MM.1S (cell line): ENCODE measurements around the gene FGD4.

Experiments used
- DNase-seq: peaks from one replicate; pipeline ENCODE4 v3.0.0-alpha.2; 2015
- H2AFZ ChIP-seq: fragments of 300-600 bp; sonication (generic); 2 replicates; pipeline ENCODE4 v1.6.0; 2016; ENCODE audit warnings: antibody characterized with exemption, low read length
- H3F3A ChIP-seq: fragments of 300-600 bp; sonication (generic); 2 replicates; pipeline ENCODE4 v1.6.1; 2016; ENCODE audit warnings: mild to moderate bottlenecking, antibody characterized with exemption, low read length, moderate library complexity, mixed read lengths; ENCODE audit not compliant: insufficient read depth
- H3K27ac ChIP-seq: fragments of 300-600 bp; sonication (generic); 2 replicates; pipeline ENCODE4 v1.5.1; 2016; ENCODE audit warnings: mild to moderate bottlenecking, low read length
- H3K27me3 ChIP-seq: fragments of 300-600 bp; sonication (generic); replicated peaks from 2 replicates; pipeline ENCODE4 v1.6.0; 2016; ENCODE audit warnings: low read length; ENCODE audit not compliant: insufficient read depth
- H3K36me3 ChIP-seq: fragments of 300-600 bp; sonication (generic); replicated peaks from 2 replicates; pipeline ENCODE4 v1.6.1; 2016; ENCODE audit warnings: mild to moderate bottlenecking, low read length, mixed read lengths; ENCODE audit not compliant: insufficient read depth
- H3K4me1 ChIP-seq: fragments of 300-600 bp; sonication (generic); 2 replicates; pipeline ENCODE4 v1.6.1; 2016; ENCODE audit warnings: low read length, mixed read lengths
- H3K4me2 ChIP-seq: fragments of 300-600 bp; sonication (generic); 2 replicates; pipeline ENCODE4 v1.6.0; 2016; ENCODE audit warnings: low read depth, low read length
- H3K4me3 ChIP-seq: fragments of 300-600 bp; sonication (generic); 2 replicates; pipeline ENCODE4 v1.5.1; 2016; ENCODE audit warnings: low read length, mixed read lengths
- H3K79me2 ChIP-seq: fragments of 300-600 bp; sonication (generic); 2 replicates; pipeline ENCODE4 v1.6.1; 2016; ENCODE audit warnings: mixed run types, low read length, mixed read lengths
- H3K9ac ChIP-seq: fragments of 300-600 bp; sonication (generic); 2 replicates; pipeline ENCODE4 v1.6.1; 2016; ENCODE audit warnings: low read length, mixed read lengths
- H3K9me2 ChIP-seq: fragments of 300-600 bp; sonication (generic); replicated peaks from 2 replicates; pipeline ENCODE4 v1.6.1; 2016; ENCODE audit warnings: mild to moderate bottlenecking, low read length, mixed read lengths; ENCODE audit not compliant: insufficient read depth
- H3K9me3 ChIP-seq: fragments of 300-600 bp; sonication (generic); replicated peaks from 2 replicates; pipeline ENCODE4 v1.6.1; 2016; ENCODE audit warnings: mild to moderate bottlenecking, low read length, mixed read lengths; ENCODE audit not compliant: insufficient read depth
- H4K20me1 ChIP-seq: fragments of 300-600 bp; sonication (generic); 2 replicates; pipeline ENCODE4 v1.6.1; 2016; ENCODE audit warnings: mild to moderate bottlenecking, low read length, moderate library complexity, mixed read lengths; ENCODE audit not compliant: insufficient read depth
- EZH2 ChIP-seq: fragments of 300-600 bp; sonication (generic); optimal IDR thresholded peaks from 2 replicates; pipeline ENCODE3; 2017; ENCODE audit warnings: low read depth, mild to moderate bottlenecking, antibody characterized with exemption, low read length, mixed read lengths
- EZH2phosphoT487 ChIP-seq: fragments of 300-600 bp; sonication (generic); IDR thresholded peaks from 2 replicates; pipeline ENCODE4 v1.6.1; 2018; ENCODE audit warnings: antibody characterized with exemption, low read length
- TF ChIP-seq, protein P1 (sequence below): fragments of 300-600 bp; sonication (generic); IDR thresholded peaks from 2 replicates; pipeline ENCODE4 v1.5.1; 2016; ENCODE audit warnings: antibody characterized with exemption, low read length, mixed read lengths

Gene FGD4

DNA sequence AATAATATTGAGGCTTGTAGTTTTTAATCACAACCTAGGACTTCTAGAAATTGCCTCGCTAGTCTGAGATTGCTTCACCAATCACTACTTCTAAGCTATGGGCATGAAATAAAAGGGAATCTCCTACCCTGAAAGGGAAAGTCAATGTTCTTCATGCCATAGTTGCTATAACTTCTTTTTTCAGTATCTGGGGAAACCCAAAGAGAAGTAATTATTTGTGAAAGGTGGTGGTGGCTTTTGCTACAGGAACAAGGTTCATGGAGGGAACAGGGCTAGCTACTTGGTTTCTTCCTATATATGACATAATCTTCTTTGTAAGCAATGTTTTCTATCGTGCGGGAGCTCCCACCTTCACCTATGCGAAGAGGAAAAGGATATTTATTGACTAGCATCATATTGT, 218.2 kb downstream of the FGD4 start:
- Histone ChIP-seq H3K9ac (no peak overlapping the region), H3K27ac (no peak overlapping the region), H3K36me3 (peaks cover 4% of the 10 kb centered on the region; the same call in 1 of the 2 replicates), H3K27me3 (no peaks in the 10 kb centered on the region), H3K4me2 (no peak overlapping the region), H3K4me3 (no peak overlapping the region), H3F3A (no peaks in the 10 kb centered on the region), H3K9me2 (no peaks in the 10 kb centered on the region), H3K4me1 (no peaks in the 10 kb centered on the region), H3K79me2 (no peaks in the 10 kb centered on the region), H3K9me3 (no peaks in the 10 kb centered on the region), H2AFZ (no peak overlapping the region), H4K20me1 (no peaks in the 10 kb centered on the region)
- TF ChIP-seq, protein P1, sequence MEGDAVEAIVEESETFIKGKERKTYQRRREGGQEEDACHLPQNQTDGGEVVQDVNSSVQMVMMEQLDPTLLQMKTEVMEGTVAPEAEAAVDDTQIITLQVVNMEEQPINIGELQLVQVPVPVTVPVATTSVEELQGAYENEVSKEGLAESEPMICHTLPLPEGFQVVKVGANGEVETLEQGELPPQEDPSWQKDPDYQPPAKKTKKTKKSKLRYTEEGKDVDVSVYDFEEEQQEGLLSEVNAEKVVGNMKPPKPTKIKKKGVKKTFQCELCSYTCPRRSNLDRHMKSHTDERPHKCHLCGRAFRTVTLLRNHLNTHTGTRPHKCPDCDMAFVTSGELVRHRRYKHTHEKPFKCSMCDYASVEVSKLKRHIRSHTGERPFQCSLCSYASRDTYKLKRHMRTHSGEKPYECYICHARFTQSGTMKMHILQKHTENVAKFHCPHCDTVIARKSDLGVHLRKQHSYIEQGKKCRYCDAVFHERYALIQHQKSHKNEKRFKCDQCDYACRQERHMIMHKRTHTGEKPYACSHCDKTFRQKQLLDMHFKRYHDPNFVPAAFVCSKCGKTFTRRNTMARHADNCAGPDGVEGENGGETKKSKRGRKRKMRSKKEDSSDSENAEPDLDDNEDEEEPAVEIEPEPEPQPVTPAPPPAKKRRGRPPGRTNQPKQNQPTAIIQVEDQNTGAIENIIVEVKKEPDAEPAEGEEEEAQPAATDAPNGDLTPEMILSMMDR = no peak
- TF ChIP-seq EZH2phosphoT487 = no peak
- no peak for TF ChIP-seq EZH2
- no peak for DNase-seq

DNA sequence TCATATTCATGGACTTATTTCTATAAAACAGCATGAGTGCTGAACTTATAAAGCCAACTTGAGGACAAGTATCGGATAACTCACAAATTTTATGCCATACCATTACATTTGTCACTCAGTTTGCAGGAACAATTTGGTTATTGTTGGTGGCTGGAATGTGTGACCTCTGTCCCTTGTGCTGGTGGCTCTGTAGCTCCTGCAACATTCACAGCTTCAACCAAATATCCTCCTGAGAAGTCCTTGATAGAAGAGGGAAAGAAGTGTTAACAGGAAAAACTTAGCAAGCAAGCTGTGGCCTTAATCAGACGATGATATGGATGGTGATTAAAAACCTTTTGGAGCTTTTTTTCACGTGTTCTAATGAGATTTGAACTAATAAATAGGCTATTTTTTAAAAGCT, 218.8 kb downstream of the FGD4 start:
- H3K79me2 ChIP-seq = no peaks in the 10 kb centered on the region
- no peak overlapping the region for H2AFZ ChIP-seq
- no peaks in the 10 kb centered on the region; the same call in 1 of the 2 replicates for H3K36me3 ChIP-seq
- H3K4me2 ChIP-seq = no peak overlapping the region
- no peaks in the 10 kb centered on the region for H3K9me2 ChIP-seq
- H4K20me1 ChIP-seq = no peaks in the 10 kb centered on the region
- H3K9ac ChIP-seq = no peak overlapping the region
- H3F3A ChIP-seq = no peaks in the 10 kb centered on the region
- H3K27me3 ChIP-seq = no peaks in the 10 kb centered on the region
- H3K27ac ChIP-seq = no peak overlapping the region
- no peaks in the 10 kb centered on the region for H3K4me1 ChIP-seq
- no peak overlapping the region for H3K4me3 ChIP-seq
- H3K9me3 ChIP-seq = no peaks in the 10 kb centered on the region
- no peak for DNase-seq
- TF ChIP-seq EZH2 (no peak), EZH2phosphoT487 (no peak)
- TF ChIP-seq, protein P1 = no peak

DNA sequence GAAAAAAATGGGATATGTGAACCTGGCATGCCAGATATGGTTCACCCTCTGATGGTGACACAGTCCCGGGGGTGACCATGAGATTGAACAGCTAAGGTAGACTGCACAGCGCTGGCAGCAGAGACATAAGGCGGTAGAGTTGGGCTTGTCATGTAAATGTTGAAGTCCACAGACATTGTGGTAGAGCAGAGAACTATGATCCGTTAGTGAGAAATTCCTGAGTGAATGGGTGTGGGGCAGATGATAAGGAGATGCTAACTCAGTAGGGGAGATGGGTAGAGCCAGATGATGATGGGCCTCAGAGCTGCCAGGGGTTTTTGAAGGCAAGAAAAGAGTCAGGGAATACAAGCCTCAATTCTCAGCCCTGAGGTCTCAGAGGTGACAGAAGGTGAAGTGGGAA, 228.6 kb downstream of the FGD4 start:
- TF ChIP-seq EZH2 (no peak), EZH2phosphoT487 (no peak)
- TF ChIP-seq, protein P1 = no peak
- Histone ChIP-seq H3K9ac (no peak overlapping the region), H3F3A (no peaks in the 10 kb centered on the region), H3K79me2 (0 out of 2 replicates have a peak, but pooled peaks cover 5% of the 10 kb centered on the region), H3K27me3 (no peaks in the 10 kb centered on the region), H2AFZ (no peak overlapping the region), H4K20me1 (no peaks in the 10 kb centered on the region), H3K36me3 (peaks cover 13% of the 10 kb centered on the region), H3K4me2 (no peak overlapping the region), H3K4me1 (no peaks in the 10 kb centered on the region), H3K4me3 (no peak overlapping the region), H3K9me3 (no peaks in the 10 kb centered on the region), H3K9me2 (no peaks in the 10 kb centered on the region), H3K27ac (no peak overlapping the region)
- DNase-seq = no peak
